ENCODE results near the gene MTCL1. TPM values are rescaled to one million over a fixed set of nuclear protein-coding genes. Genes with fewer than 3 reads are reported as not detected.

Gene MTCL1
- total and polyA plus RNA-seq, 10 donors: 1.6 to 7.5 (median 3.9) TPM

GRCh38 chr18:8688216-8688800, 17.0 kb upstream of the MTCL1 start:
- Histone ChIP-seq H3K4me3 (no peak overlapping the region), H3K27me3 (replicated peaks in 1 of 7) (no peaks in the 10 kb centered on the region), H3K36me3 (no peaks in the 10 kb centered on the region), H3K27ac (no peak overlapping the region), H3K4me1 (no peaks in the 10 kb centered on the region), H3K9me3 (no peaks in the 10 kb centered on the region)
- intact Hi-C loops (cut with DNase I; ENCODE audit: low total_unique reads): no loop called here
- DNase-seq: no peak
- 83 to 87% (median 85%) methylated on average over 8 of the region's 8 CpGs for WGBS, 5 donors
- TF ChIP-seq, protein P1, sequence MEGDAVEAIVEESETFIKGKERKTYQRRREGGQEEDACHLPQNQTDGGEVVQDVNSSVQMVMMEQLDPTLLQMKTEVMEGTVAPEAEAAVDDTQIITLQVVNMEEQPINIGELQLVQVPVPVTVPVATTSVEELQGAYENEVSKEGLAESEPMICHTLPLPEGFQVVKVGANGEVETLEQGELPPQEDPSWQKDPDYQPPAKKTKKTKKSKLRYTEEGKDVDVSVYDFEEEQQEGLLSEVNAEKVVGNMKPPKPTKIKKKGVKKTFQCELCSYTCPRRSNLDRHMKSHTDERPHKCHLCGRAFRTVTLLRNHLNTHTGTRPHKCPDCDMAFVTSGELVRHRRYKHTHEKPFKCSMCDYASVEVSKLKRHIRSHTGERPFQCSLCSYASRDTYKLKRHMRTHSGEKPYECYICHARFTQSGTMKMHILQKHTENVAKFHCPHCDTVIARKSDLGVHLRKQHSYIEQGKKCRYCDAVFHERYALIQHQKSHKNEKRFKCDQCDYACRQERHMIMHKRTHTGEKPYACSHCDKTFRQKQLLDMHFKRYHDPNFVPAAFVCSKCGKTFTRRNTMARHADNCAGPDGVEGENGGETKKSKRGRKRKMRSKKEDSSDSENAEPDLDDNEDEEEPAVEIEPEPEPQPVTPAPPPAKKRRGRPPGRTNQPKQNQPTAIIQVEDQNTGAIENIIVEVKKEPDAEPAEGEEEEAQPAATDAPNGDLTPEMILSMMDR (IDR thresholded peaks at IDR 0.05 in 8 of 11, conservative IDR thresholded peaks at IDR 0.05 in 3 of 11): no peak
- TF ChIP-seq POLR2A (IDR thresholded peaks at IDR 0.05) (no peak), POLR2AphosphoS5 (IDR thresholded peaks at IDR 0.05) (no peak)

DNA sequence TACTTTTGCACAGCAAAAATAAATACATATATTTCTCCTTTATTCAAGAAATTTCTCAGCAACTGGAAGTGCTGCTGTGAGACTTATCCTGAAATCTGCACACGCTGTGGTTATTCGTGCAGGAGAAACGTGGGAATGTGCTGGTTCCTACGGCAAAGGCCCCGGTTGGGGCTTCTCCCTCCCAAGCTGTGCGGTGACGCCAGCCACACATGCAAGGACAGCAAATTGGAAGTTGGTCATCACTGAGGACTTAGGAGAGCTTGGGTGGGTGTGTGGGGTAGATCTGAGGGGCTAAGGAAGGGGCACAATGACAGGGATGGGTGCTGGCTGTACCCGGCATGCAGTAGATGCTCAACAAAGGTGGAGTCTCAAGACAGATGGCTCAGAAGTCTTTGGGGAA, 16.5 kb upstream of the MTCL1 start:
- no peak for DNase-seq
- intact Hi-C loops (cut with DNase I; ENCODE audit: low total_unique reads): no loop called here
- Histone ChIP-seq H3K27me3 (replicated peaks in 1 of 7) (no peaks in the 10 kb centered on the region), H3K4me3 (no peak overlapping the region), H3K4me1 (no peaks in the 10 kb centered on the region), H3K36me3 (no peaks in the 10 kb centered on the region), H3K27ac (no peak overlapping the region), H3K9me3 (no peaks in the 10 kb centered on the region)
- WGBS, 5 donors: 92 to 96% (median 93%) methylated on average over 8 of the region's 8 CpGs
- TF ChIP-seq, protein P1 (IDR thresholded peaks at IDR 0.05 in 8 of 11, conservative IDR thresholded peaks at IDR 0.05 in 3 of 11): no peak
- TF ChIP-seq POLR2AphosphoS5 (IDR thresholded peaks at IDR 0.05): no peak
- no peak for TF ChIP-seq POLR2A (IDR thresholded peaks at IDR 0.05)

DNA sequence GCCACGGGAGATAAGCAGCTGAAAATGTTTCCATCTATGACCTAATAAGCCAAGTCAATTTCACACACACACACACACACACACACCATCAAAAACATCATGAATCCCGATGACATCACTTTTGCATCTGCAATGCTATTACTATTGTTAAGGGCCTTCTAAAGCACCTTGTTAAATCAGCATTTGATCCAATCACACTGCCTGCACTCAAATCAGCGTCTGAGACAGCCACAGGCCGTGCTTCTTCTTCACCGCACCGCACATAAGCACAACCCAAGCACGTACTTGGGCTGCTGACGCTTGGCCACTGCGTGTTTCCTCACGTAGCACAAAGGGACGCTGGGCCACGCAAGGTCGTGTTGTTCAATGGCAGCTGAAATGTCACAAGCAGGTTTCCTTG, 15.8 kb upstream of the MTCL1 start:
- Histone ChIP-seq H3K4me3 (no peak overlapping the region), H3K27me3 (replicated peaks in 1 of 7) (no peaks in the 10 kb centered on the region), H3K36me3 (no peaks in the 10 kb centered on the region), H3K27ac (no peak overlapping the region), H3K4me1 (no peaks in the 10 kb centered on the region), H3K9me3 (no peaks in the 10 kb centered on the region)
- intact Hi-C loops (cut with DNase I; ENCODE audit: low total_unique reads): no loop called here
- no peak for DNase-seq
- TF ChIP-seq, protein P1 (IDR thresholded peaks at IDR 0.05 in 8 of 11, conservative IDR thresholded peaks at IDR 0.05 in 3 of 11): no peak
- TF ChIP-seq POLR2AphosphoS5 (IDR thresholded peaks at IDR 0.05) (no peak), POLR2A (IDR thresholded peaks at IDR 0.05) (no peak)
- WGBS, 5 donors: 83 to 94% (median 89%) methylated on average over 13 of the region's 13 CpGs

- DNase-seq: no peak
- Histone ChIP-seq H3K4me1 (peaks cover 0 to 15% (median 8%) of the 10 kb centered on the region in 6 donors), H3K27ac (no peak overlapping the region), H3K4me3 (no peak overlapping the region), H3K9me3 (no peaks in the 10 kb centered on the region), H3K36me3 (no peaks in the 10 kb centered on the region), H3K27me3 (replicated peaks in 1 of 7) (peaks cover 0 to 11% (median 0%) of the 10 kb centered on the region in 7 donors)
- WGBS, 5 donors: 77 to 89% (median 83%) methylated on average over 10 of the region's 10 CpGs
- intact Hi-C loops (cut with DNase I; ENCODE audit: low total_unique reads): no loop called here
- no peak for TF ChIP-seq POLR2AphosphoS5 (IDR thresholded peaks at IDR 0.05)
These were observed 10.5 kb upstream of the MTCL1 start for GRCh38 chr18:8694891-8695290.
